ENCODE results near the gene UGT3A2. TPM values are rescaled to one million over a fixed set of nuclear protein-coding genes. Genes with fewer than 3 reads are reported as not detected.
"Not testable (repeated sequence)": the region's sequence is repeated elsewhere in the genome, so short reads cannot be mapped to it uniquely, and the experiment has no call there.

The UGT3A2 gene
- total and polyA plus RNA-seq, 4 donors: 0.55 to 2.0 (median 1.0) TPM

GRCh38 chr5:36033486-36033885 lies 33.2 kb downstream of the UGT3A2 start:
- peak in 1 of 6 donors; percentile 40 for DNase-seq (ENCODE audit: low read depth in 4 of 6, low spot score in 6 of 6)
- Histone ChIP-seq H3K4me1 (ENCODE audit: control insufficient read depth, insufficient read depth, low read length) (no peaks in the 10 kb centered on the region), H3K4me3 (ENCODE audit: low read depth, low read length) (no peak overlapping the region), H3K36me3 (ENCODE audit: control insufficient read depth, insufficient read depth, low read length) (no peaks in the 10 kb centered on the region), H3K27me3 (ENCODE audit: control insufficient read depth, insufficient read depth, low read length) (no peaks in the 10 kb centered on the region), H3K9me3 (ENCODE audit: control insufficient read depth, insufficient read depth, low read length) (peaks cover under 1% of the 10 kb centered on the region), H3K27ac (ENCODE audit: low read depth, low read length) (no peak overlapping the region)
- no CpG with 5 or more reads among the region's 1 CpG for WGBS (ENCODE audit: insufficient coverage)

GRCh38 chr5:36033047-36033446 lies 33.6 kb downstream of the UGT3A2 start:
- H3K27ac ChIP-seq (ENCODE audit: low read depth, low read length): no peak overlapping the region

GRCh38 chr5:36031223-36031622 lies 35.5 kb downstream of the UGT3A2 start:
- no peak overlapping the region for H3K4me3 ChIP-seq (ENCODE audit: low read depth, low read length)
- no peaks in the 10 kb centered on the region for H3K27me3 ChIP-seq (ENCODE audit: control insufficient read depth, insufficient read depth, low read length)
- DNase-seq (ENCODE audit: low read depth in 4 of 6, low spot score in 6 of 6): no peak
- no peak overlapping the region for H3K27ac ChIP-seq (ENCODE audit: low read depth, low read length)
- H3K9me3 ChIP-seq (ENCODE audit: control insufficient read depth, insufficient read depth, low read length): peaks cover 2% of the 10 kb centered on the region
- H3K4me1 ChIP-seq (ENCODE audit: control insufficient read depth, insufficient read depth, low read length): no peaks in the 10 kb centered on the region
- no peaks in the 10 kb centered on the region for H3K36me3 ChIP-seq (ENCODE audit: control insufficient read depth, insufficient read depth, low read length)
- 97% methylated on average over 6 of the region's 6 CpGs for WGBS (ENCODE audit: insufficient coverage)

More at GRCh38 chr5:36033047-36033446, 33.6 kb downstream of the UGT3A2 start:
- H3K27me3 ChIP-seq (ENCODE audit: control insufficient read depth, insufficient read depth, low read length): no peaks in the 10 kb centered on the region
- H3K4me3 ChIP-seq (ENCODE audit: low read depth, low read length): no peak overlapping the region
- no peak for DNase-seq (ENCODE audit: low read depth in 4 of 6, low spot score in 6 of 6)
- no peaks in the 10 kb centered on the region for H3K36me3 ChIP-seq (ENCODE audit: control insufficient read depth, insufficient read depth, low read length)
- H3K4me1 ChIP-seq (ENCODE audit: control insufficient read depth, insufficient read depth, low read length): no peaks in the 10 kb centered on the region
- peaks cover 2% of the 10 kb centered on the region for H3K9me3 ChIP-seq (ENCODE audit: control insufficient read depth, insufficient read depth, low read length)

- H3K4me1 ChIP-seq (ENCODE audit: control insufficient read depth, insufficient read depth, low read length): no peaks in the 10 kb centered on the region
- no peaks in the 10 kb centered on the region for H3K27me3 ChIP-seq (ENCODE audit: control insufficient read depth, insufficient read depth, low read length)
- H3K9me3 ChIP-seq (ENCODE audit: control insufficient read depth, insufficient read depth, low read length): peaks cover 2% of the 10 kb centered on the region
- peak in 3 of 6 donors; percentile 6 to 23 (median 19) for DNase-seq (ENCODE audit: low read depth in 4 of 6, low spot score in 6 of 6)
- WGBS (ENCODE audit: insufficient coverage): no CpG with 5 or more reads among the region's 1 CpG
- no peak overlapping the region for H3K4me3 ChIP-seq (ENCODE audit: low read depth, low read length)
- no peak overlapping the region for H3K27ac ChIP-seq (ENCODE audit: low read depth, low read length)
- H3K36me3 ChIP-seq (ENCODE audit: control insufficient read depth, insufficient read depth, low read length): no peaks in the 10 kb centered on the region
Measured at GRCh38 chr5:36029914-36030313, 36.8 kb downstream of the UGT3A2 start.

- Histone ChIP-seq H3K4me3 (ENCODE audit: low read depth, low read length) (no peak overlapping the region), H3K9me3 (ENCODE audit: control insufficient read depth, insufficient read depth, low read length) (peaks cover 2% of the 10 kb centered on the region), H3K36me3 (ENCODE audit: control insufficient read depth, insufficient read depth, low read length) (no peaks in the 10 kb centered on the region), H3K27ac (ENCODE audit: low read depth, low read length) (no peak overlapping the region), H3K4me1 (ENCODE audit: control insufficient read depth, insufficient read depth, low read length) (no peaks in the 10 kb centered on the region), H3K27me3 (ENCODE audit: control insufficient read depth, insufficient read depth, low read length) (no peaks in the 10 kb centered on the region)
- no peak for DNase-seq (ENCODE audit: low read depth in 4 of 6, low spot score in 6 of 6)
- 90% methylated on average over 4 of the region's 5 CpGs for WGBS (ENCODE audit: insufficient coverage)
Measured at GRCh38 chr5:36028816-36029465, 37.7 kb downstream of the UGT3A2 start.

- DNase-seq (ENCODE audit: low read depth in 4 of 6, low spot score in 6 of 6): no peak
- Histone ChIP-seq H3K27me3 (ENCODE audit: control insufficient read depth, insufficient read depth, low read length) (no peaks in the 10 kb centered on the region), H3K36me3 (ENCODE audit: control insufficient read depth, insufficient read depth, low read length) (no peaks in the 10 kb centered on the region), H3K4me3 (ENCODE audit: low read depth, low read length) (no peak overlapping the region), H3K27ac (ENCODE audit: low read depth, low read length) (no peak overlapping the region), H3K9me3 (ENCODE audit: control insufficient read depth, insufficient read depth, low read length) (peaks cover 2% of the 10 kb centered on the region), H3K4me1 (ENCODE audit: control insufficient read depth, insufficient read depth, low read length) (no peaks in the 10 kb centered on the region)
- WGBS (ENCODE audit: insufficient coverage): 80% methylated on average over 4 of the region's 8 CpGs
Measured at GRCh38 chr5:36027711-36028110, 39.0 kb downstream of the UGT3A2 start.

GRCh38 chr5:36026706-36027465 lies 39.8 kb downstream of the UGT3A2 start:
- DNase-seq (ENCODE audit: low read depth in 4 of 6, low spot score in 6 of 6): peak in 1 of 6 donors; percentile 7
- WGBS (ENCODE audit: insufficient coverage): 65% methylated on average over 5 of the region's 6 CpGs

GRCh38 chr5:36022246-36022645 lies 44.4 kb downstream of the UGT3A2 start:
- H3K27me3 ChIP-seq (ENCODE audit: control insufficient read depth, insufficient read depth, low read length); H3K4me1 ChIP-seq (ENCODE audit: control insufficient read depth, insufficient read depth, low read length); DNase-seq (ENCODE audit: low read depth in 4 of 6, low spot score in 6 of 6); H3K36me3 ChIP-seq (ENCODE audit: control insufficient read depth, insufficient read depth, low read length); H3K27ac ChIP-seq (ENCODE audit: low read depth, low read length); H3K4me3 ChIP-seq (ENCODE audit: low read depth, low read length); H3K9me3 ChIP-seq (ENCODE audit: control insufficient read depth, insufficient read depth, low read length): not testable (repeated sequence)
- 60% methylated on average over 6 of the region's 6 CpGs for WGBS (ENCODE audit: insufficient coverage)

More at GRCh38 chr5:36026706-36027465, 39.8 kb downstream of the UGT3A2 start:
- no peaks in the 10 kb centered on the region for H3K4me1 ChIP-seq (ENCODE audit: control insufficient read depth, insufficient read depth, low read length)
- H3K36me3 ChIP-seq (ENCODE audit: control insufficient read depth, insufficient read depth, low read length): no peaks in the 10 kb centered on the region
- no peak overlapping the region for H3K27ac ChIP-seq (ENCODE audit: low read depth, low read length)
- no peaks in the 10 kb centered on the region for H3K27me3 ChIP-seq (ENCODE audit: control insufficient read depth, insufficient read depth, low read length)
- peaks cover 2% of the 10 kb centered on the region for H3K9me3 ChIP-seq (ENCODE audit: control insufficient read depth, insufficient read depth, low read length)
- H3K4me3 ChIP-seq (ENCODE audit: low read depth, low read length): no peak overlapping the region

- H3K36me3 ChIP-seq (ENCODE audit: control insufficient read depth, insufficient read depth, low read length); H3K4me3 ChIP-seq (ENCODE audit: low read depth, low read length); H3K4me1 ChIP-seq (ENCODE audit: control insufficient read depth, insufficient read depth, low read length); H3K27me3 ChIP-seq (ENCODE audit: control insufficient read depth, insufficient read depth, low read length); H3K27ac ChIP-seq (ENCODE audit: low read depth, low read length); DNase-seq (ENCODE audit: low read depth in 4 of 6, low spot score in 6 of 6); H3K9me3 ChIP-seq (ENCODE audit: control insufficient read depth, insufficient read depth, low read length): not testable (repeated sequence)
- 90% methylated on average over 3 of the region's 5 CpGs for WGBS (ENCODE audit: insufficient coverage)
Measured at GRCh38 chr5:36019584-36019983, 47.1 kb downstream of the UGT3A2 start.

GRCh38 chr5:36017622-36018021 lies 49.1 kb downstream of the UGT3A2 start:
- H3K9me3 ChIP-seq (ENCODE audit: control insufficient read depth, insufficient read depth, low read length): no peaks in the 10 kb centered on the region
- no peak overlapping the region for H3K4me3 ChIP-seq (ENCODE audit: low read depth, low read length)
- H3K27me3 ChIP-seq (ENCODE audit: control insufficient read depth, insufficient read depth, low read length): no peaks in the 10 kb centered on the region
- no peaks in the 10 kb centered on the region for H3K36me3 ChIP-seq (ENCODE audit: control insufficient read depth, insufficient read depth, low read length)
- H3K27ac ChIP-seq (ENCODE audit: low read depth, low read length): no peak overlapping the region
- no peak for DNase-seq (ENCODE audit: low read depth in 4 of 6, low spot score in 6 of 6)
- H3K4me1 ChIP-seq (ENCODE audit: control insufficient read depth, insufficient read depth, low read length): no peaks in the 10 kb centered on the region
- WGBS (ENCODE audit: insufficient coverage): 83% methylated on average over 4 of the region's 5 CpGs
